Measurements from ENCODE around the gene ERCC2.

ERCC2 gene

DNA sequence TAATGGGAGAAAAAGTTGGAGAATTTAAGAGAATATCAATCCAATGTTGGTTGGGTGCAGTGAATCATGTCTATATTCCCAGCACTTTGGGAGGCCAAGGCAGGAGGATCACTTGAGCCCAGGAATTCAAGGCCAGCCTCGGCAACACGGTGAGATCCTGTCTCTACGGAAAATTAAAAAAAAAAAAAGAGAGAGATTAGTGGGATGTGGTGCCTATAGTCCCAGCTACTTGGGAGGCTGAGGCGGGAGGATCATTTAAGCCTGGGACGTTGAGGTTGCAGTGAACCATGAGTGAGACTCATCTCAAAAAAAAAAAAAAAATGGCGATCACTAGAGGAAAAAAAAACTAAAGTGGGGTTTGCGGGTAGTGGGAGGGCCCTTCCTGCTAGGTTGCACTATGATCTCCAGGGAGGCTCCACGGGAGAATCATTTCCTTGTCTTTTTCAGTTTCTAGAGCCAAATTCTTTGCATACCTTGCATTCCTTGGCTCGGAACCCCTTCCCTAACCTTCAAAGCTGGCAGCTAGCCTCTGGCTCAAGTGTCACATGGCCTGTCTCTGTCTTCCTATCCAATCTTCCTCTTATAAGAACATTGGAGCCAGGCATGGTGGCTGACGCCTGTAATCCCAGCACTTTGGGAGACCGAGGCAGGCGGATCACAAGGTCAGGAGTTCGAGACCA is 5.8 kb upstream of the ERCC2 start:
- Histone ChIP-seq H3K9ac (ENCODE audit: low read length in 5 of 5) (no peak overlapping the region), H3K27ac (ENCODE audit: low read depth, low read length) (no peak overlapping the region), H3K9me3 (ENCODE audit: control insufficient read depth in 5 of 5, low read length in 5 of 5) (no peaks in the 10 kb centered on the region), H3K36me3 (ENCODE audit: control insufficient read depth in 5 of 5, insufficient read depth in 5 of 5, low read length in 5 of 5) (no peaks in the 10 kb centered on the region), H3K4me1 (ENCODE audit: control insufficient read depth in 5 of 5, insufficient read depth in 5 of 5, low read length in 5 of 5) (peaks cover 0 to 7% (median 6%) of the 10 kb centered on the region in 5 donors), H3K27me3 (ENCODE audit: control insufficient read depth in 5 of 5, insufficient read depth in 4 of 5, low read length in 5 of 5) (no peaks in the 10 kb centered on the region), H3K4me3 (ENCODE audit: low read depth in 1 of 5, low read length in 5 of 5) (no peak overlapping the region)

DNA sequence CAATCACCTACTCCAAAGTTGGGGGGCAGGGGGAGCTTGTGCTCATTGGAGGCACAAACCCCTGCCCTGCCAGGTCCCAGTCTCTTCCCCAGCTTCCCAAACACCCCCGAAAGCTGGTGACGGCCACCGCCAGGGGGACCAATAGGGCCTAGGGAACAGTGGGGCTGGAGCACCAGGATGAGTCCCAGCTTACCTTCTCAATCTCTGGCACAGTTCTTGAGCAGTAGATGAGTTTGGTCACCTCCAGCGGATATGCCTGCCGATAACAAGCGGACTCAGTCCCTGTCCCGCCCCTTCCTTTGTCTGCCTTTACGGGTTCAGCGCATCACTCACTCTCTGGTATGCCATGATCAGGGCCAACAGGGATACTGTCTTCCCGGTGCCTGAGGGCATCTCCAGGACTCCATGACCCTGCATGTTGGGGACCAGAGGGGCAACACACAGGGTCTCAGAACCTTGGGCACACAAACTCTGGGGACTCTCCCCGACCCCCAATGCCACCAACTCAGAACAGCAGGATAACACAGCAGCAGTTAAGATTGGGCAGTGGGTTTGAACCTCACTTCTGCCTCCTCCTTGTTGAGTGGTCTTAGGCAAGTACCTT is 1.5 kb downstream of the ERCC2 start:
- Histone ChIP-seq H3K36me3 (ENCODE audit: control insufficient read depth in 5 of 5, insufficient read depth in 5 of 5, low read length in 5 of 5) (peaks cover 0 to 11% (median 4%) of the 10 kb centered on the region in 5 donors), H3K27me3 (ENCODE audit: control insufficient read depth in 5 of 5, insufficient read depth in 4 of 5, low read length in 5 of 5) (no peaks in the 10 kb centered on the region), H3K9me3 (ENCODE audit: control insufficient read depth in 5 of 5, low read length in 5 of 5) (no peaks in the 10 kb centered on the region), H3K9ac (ENCODE audit: low read length in 5 of 5) (no peak overlapping the region), H3K4me1 (ENCODE audit: control insufficient read depth in 5 of 5, insufficient read depth in 5 of 5, low read length in 5 of 5) (peaks cover 0 to 10% (median 10%) of the 10 kb centered on the region in 5 donors), H3K4me3 (ENCODE audit: low read depth in 1 of 5, low read length in 5 of 5) (no peak overlapping the region), H3K27ac (ENCODE audit: low read depth, low read length) (no peak overlapping the region)

DNA sequence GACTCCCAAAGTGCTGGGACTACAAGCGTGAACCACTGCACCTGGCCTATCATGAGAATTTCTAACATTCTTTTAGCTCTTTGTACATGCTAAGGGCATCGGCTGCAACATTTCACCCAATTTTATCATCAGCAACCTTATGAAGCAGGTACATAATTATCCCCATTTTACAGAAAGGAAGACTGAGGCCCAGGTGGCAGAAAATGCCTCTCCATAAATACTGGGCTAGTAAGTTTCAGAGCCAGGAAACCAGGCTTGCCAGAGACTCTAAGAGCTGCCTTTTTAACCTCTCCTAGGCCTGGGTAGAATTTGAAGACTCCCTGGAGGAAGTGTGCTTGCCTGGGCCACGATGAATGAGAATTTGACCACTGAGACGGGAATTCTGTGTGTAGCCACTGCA is 2.2 kb downstream of the ERCC2 start:
- H3K27me3 ChIP-seq (ENCODE audit: control insufficient read depth in 5 of 5, insufficient read depth in 4 of 5, low read length in 5 of 5) = no peaks in the 10 kb centered on the region
- no peaks in the 10 kb centered on the region for H3K9me3 ChIP-seq (ENCODE audit: control insufficient read depth in 5 of 5, low read length in 5 of 5)
- H3K36me3 ChIP-seq (ENCODE audit: control insufficient read depth in 5 of 5, insufficient read depth in 5 of 5, low read length in 5 of 5) = peaks cover 0 to 17% (median 6%) of the 10 kb centered on the region in 5 donors
- no peak overlapping the region for H3K27ac ChIP-seq (ENCODE audit: low read depth, low read length)
- no peak overlapping the region for H3K9ac ChIP-seq (ENCODE audit: low read length in 5 of 5)
- H3K4me1 ChIP-seq (ENCODE audit: control insufficient read depth in 5 of 5, insufficient read depth in 5 of 5, low read length in 5 of 5) = peaks cover 0 to 10% (median 10%) of the 10 kb centered on the region in 5 donors
- H3K4me3 ChIP-seq (ENCODE audit: low read depth in 1 of 5, low read length in 5 of 5) = no peak overlapping the region

DNA sequence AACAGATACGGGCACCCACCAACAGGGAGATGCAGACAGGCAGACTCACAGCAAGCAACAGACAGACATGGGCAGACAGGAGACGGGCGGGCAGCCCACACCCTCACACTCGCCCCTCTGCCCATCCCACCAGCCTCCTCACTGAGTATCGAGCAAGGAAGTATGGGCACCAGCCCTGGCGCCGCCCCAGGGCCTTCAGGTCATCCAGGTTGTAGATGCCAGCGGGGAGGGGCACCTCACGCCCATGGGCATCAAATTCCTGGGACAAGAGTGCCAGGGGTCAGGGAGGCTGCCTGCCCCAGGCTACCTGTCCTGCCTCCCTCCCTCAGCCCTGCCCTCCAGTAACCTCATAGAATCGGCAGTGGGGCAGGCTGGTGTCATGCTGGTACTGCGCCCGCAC is 5.7 kb downstream of the ERCC2 start:
- peaks cover 0 to 37% (median 23%) of the 10 kb centered on the region in 5 donors for H3K36me3 ChIP-seq (ENCODE audit: control insufficient read depth in 5 of 5, insufficient read depth in 5 of 5, low read length in 5 of 5)

DNA sequence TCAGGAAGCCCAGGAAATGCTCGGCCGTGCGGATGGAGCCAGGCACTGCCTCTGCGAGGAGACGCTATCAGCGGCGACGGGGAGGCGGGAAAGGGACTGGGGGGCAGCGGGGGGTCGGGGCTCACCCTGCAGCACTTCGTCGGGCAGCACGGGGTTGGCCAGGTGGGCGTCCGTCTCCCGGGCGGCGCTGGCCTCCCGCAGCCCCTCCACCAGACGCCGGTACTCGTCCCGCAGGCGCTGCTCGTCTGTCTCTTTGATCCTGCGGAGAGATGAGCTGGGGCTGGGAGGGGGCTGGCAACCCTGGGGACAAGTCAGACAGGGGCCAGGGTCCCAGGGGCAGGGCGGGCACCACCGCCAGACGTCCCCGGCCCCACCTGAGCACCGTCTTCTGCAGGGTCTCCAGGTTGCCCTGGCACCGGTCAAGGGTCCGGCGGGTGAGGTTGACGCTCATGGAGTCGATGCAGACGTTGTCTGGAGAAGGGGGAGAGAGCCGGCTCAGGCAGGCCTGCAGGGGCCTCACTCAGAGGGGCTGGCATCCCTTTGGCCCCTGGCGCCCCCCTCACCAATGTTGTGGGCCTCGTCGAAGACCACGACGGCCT is 6.4 kb downstream of the ERCC2 start:
- Histone ChIP-seq H3K36me3 (ENCODE audit: control insufficient read depth in 5 of 5, insufficient read depth in 5 of 5, low read length in 5 of 5) (peaks cover 0 to 44% (median 28%) of the 10 kb centered on the region in 5 donors), H3K27ac (ENCODE audit: low read depth, low read length) (no peak overlapping the region), H3K27me3 (ENCODE audit: control insufficient read depth in 5 of 5, insufficient read depth in 4 of 5, low read length in 5 of 5) (no peaks in the 10 kb centered on the region), H3K9ac (ENCODE audit: low read length in 5 of 5) (no peak overlapping the region), H3K4me3 (ENCODE audit: low read depth in 1 of 5, low read length in 5 of 5) (no peak overlapping the region), H3K9me3 (ENCODE audit: control insufficient read depth in 5 of 5, low read length in 5 of 5) (no peaks in the 10 kb centered on the region), H3K4me1 (ENCODE audit: control insufficient read depth in 5 of 5, insufficient read depth in 5 of 5, low read length in 5 of 5) (no peaks in the 10 kb centered on the region)

More for the DNA sequence above, 5.7 kb downstream of the ERCC2 start:
- no peaks in the 10 kb centered on the region for H3K27me3 ChIP-seq (ENCODE audit: control insufficient read depth in 5 of 5, insufficient read depth in 4 of 5, low read length in 5 of 5)
- no peaks in the 10 kb centered on the region for H3K9me3 ChIP-seq (ENCODE audit: control insufficient read depth in 5 of 5, low read length in 5 of 5)
- H3K27ac ChIP-seq (ENCODE audit: low read depth, low read length) = no peak overlapping the region
- H3K4me3 ChIP-seq (ENCODE audit: low read depth in 1 of 5, low read length in 5 of 5) = no peak overlapping the region
- no peak overlapping the region for H3K9ac ChIP-seq (ENCODE audit: low read length in 5 of 5)
- H3K4me1 ChIP-seq (ENCODE audit: control insufficient read depth in 5 of 5, insufficient read depth in 5 of 5, low read length in 5 of 5) = peaks cover 0 to 3% (median 2%) of the 10 kb centered on the region in 5 donors

DNA sequence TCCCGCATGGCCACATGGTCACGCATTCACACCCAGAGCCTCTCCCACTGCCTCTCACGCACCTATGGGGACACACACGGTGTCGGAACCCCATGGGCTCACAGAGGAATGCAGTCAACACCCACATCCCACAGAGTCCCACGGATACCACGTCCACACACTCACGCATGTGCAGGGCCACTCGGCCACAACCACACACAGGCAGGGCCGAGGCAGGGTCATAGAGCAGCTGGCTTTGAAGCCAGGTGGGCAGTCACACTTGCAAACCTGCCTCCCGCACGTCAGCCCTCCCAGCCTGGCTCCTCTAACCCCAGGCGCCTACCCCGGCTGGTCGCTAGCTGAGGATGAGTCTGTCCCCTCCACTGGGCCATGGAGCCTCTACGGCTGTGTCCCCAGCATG is 8.1 kb downstream of the ERCC2 start:
- no peaks in the 10 kb centered on the region for H3K9me3 ChIP-seq (ENCODE audit: control insufficient read depth in 5 of 5, low read length in 5 of 5)
- H3K27me3 ChIP-seq (ENCODE audit: control insufficient read depth in 5 of 5, insufficient read depth in 4 of 5, low read length in 5 of 5) = no peaks in the 10 kb centered on the region
- no peak overlapping the region for H3K4me3 ChIP-seq (ENCODE audit: low read depth in 1 of 5, low read length in 5 of 5)
- H3K4me1 ChIP-seq (ENCODE audit: control insufficient read depth in 5 of 5, insufficient read depth in 5 of 5, low read length in 5 of 5) = no peaks in the 10 kb centered on the region
- H3K9ac ChIP-seq (ENCODE audit: low read length in 5 of 5) = no peak overlapping the region
- H3K36me3 ChIP-seq (ENCODE audit: control insufficient read depth in 5 of 5, insufficient read depth in 5 of 5, low read length in 5 of 5) = peaks cover 0 to 52% (median 31%) of the 10 kb centered on the region in 5 donors
- no peak overlapping the region for H3K27ac ChIP-seq (ENCODE audit: low read depth, low read length)

DNA sequence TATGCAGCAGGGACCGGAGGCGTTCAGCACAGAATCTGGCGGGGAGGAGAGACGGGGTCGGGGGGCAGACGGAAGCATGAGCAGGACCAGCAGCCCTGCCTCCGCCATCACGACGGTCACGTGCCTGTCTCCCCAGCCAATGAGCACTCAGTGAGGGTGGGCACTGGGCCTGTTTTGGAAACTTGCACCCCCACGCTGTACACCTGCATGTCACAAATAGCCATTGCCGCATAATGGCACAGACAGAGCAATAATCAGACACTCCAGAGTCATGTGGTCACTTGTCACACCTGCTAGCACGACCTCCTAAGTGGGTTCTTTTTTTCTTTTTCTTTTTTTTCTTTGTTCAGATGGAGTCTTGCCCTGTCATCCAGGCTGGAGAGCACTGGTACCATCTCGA is 8.8 kb downstream of the ERCC2 start:
- H3K27ac ChIP-seq (ENCODE audit: low read depth, low read length) = no peak overlapping the region
- no peaks in the 10 kb centered on the region for H3K27me3 ChIP-seq (ENCODE audit: control insufficient read depth in 5 of 5, insufficient read depth in 4 of 5, low read length in 5 of 5)
- H3K36me3 ChIP-seq (ENCODE audit: control insufficient read depth in 5 of 5, insufficient read depth in 5 of 5, low read length in 5 of 5) = peaks cover 0 to 59% (median 34%) of the 10 kb centered on the region in 5 donors
- H3K4me1 ChIP-seq (ENCODE audit: control insufficient read depth in 5 of 5, insufficient read depth in 5 of 5, low read length in 5 of 5) = no peaks in the 10 kb centered on the region
- no peak overlapping the region for H3K4me3 ChIP-seq (ENCODE audit: low read depth in 1 of 5, low read length in 5 of 5)
- no peaks in the 10 kb centered on the region for H3K9me3 ChIP-seq (ENCODE audit: control insufficient read depth in 5 of 5, low read length in 5 of 5)
- no peak overlapping the region for H3K9ac ChIP-seq (ENCODE audit: low read length in 5 of 5)

DNA sequence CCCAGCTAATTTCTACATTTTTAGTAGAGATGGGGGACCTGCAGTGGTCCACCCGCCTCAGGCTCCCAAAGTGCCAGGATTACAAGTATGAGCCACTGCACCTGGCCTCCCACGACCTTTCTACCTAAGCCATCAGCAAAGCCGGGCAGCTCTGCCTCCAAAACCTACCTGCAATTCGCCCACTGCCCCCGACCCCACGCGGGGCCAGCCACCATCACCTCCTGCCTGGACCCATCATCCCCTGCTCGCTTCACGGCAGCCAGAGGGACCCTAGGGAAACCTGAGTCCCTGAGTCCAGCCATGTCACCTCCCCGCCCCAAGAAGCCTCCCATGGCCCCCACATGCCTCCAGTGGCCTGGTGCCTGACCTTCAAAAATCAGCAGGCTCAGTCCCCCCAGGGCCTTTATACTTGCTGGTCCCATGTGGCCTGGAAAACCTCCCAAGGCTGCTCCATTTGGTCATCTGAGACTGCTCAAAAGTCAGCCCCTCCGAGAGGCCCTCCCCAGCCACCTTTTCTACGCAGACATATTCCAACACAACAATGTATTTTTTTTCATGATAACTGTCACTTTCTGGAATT is 12.1 kb downstream of the ERCC2 start:
- Histone ChIP-seq H3K4me1 (ENCODE audit: control insufficient read depth in 5 of 5, insufficient read depth in 5 of 5, low read length in 5 of 5) (no peaks in the 10 kb centered on the region), H3K36me3 (ENCODE audit: control insufficient read depth in 5 of 5, insufficient read depth in 5 of 5, low read length in 5 of 5) (peaks cover 0 to 74% (median 49%) of the 10 kb centered on the region in 5 donors)

DNA sequence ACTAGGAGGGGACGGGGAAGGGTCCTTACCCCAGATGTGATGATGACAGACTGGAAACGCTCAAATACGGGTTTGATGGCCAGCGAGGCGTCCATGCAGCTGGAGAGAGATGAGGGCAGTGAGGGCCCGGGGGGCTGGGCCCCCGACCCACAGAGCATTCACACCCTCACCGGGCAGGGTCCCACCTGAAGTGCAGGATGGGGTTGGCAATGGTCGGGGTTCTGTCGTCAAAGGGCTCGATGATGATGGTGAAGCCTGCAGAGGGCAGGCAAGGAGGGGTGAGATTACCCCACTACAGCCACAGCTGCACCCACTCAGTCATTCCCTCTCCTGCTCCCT is 13.0 kb downstream of the ERCC2 start:
- H3K4me1 ChIP-seq (ENCODE audit: control insufficient read depth in 5 of 5, insufficient read depth in 5 of 5, low read length in 5 of 5) = no peaks in the 10 kb centered on the region
- H3K9me3 ChIP-seq (ENCODE audit: control insufficient read depth in 5 of 5, low read length in 5 of 5) = no peaks in the 10 kb centered on the region
- H3K27ac ChIP-seq (ENCODE audit: low read depth, low read length) = no peak overlapping the region
- no peak overlapping the region for H3K4me3 ChIP-seq (ENCODE audit: low read depth in 1 of 5, low read length in 5 of 5)
- no peaks in the 10 kb centered on the region for H3K27me3 ChIP-seq (ENCODE audit: control insufficient read depth in 5 of 5, insufficient read depth in 4 of 5, low read length in 5 of 5)
- H3K9ac ChIP-seq (ENCODE audit: low read length in 5 of 5) = no peak overlapping the region
- H3K36me3 ChIP-seq (ENCODE audit: control insufficient read depth in 5 of 5, insufficient read depth in 5 of 5, low read length in 5 of 5) = peaks cover 0 to 74% (median 53%) of the 10 kb centered on the region in 5 donors

More for the DNA sequence above, 12.1 kb downstream of the ERCC2 start:
- no peaks in the 10 kb centered on the region for H3K27me3 ChIP-seq (ENCODE audit: control insufficient read depth in 5 of 5, insufficient read depth in 4 of 5, low read length in 5 of 5)
- no peaks in the 10 kb centered on the region for H3K9me3 ChIP-seq (ENCODE audit: control insufficient read depth in 5 of 5, low read length in 5 of 5)
- H3K9ac ChIP-seq (ENCODE audit: low read length in 5 of 5) = no peak overlapping the region
- H3K27ac ChIP-seq (ENCODE audit: low read depth, low read length) = no peak overlapping the region
- no peak overlapping the region for H3K4me3 ChIP-seq (ENCODE audit: low read depth in 1 of 5, low read length in 5 of 5)
